Breast epithelium (tissue), 3 donors: Measurements from ENCODE around the gene CMC4.

ENCODE experiments used
- CTCF ChIP-seq, 3 donors: fragments of 450-650 bp; IDR thresholded peaks; one replicate each; pipeline ENCODE4 v1.5.1; 2016 to 2017; ENCODE audit warnings: antibody characterized with exemption in 3 of 3, mild to moderate bottlenecking in 3 of 3, moderate library complexity in 3 of 3
- POLR2A ChIP-seq: fragments of 450-650 bp; IDR thresholded peaks from one replicate; pipeline ENCODE4 v1.6.1; 2016; ENCODE audit warnings: antibody characterized with exemption, mild to moderate bottlenecking, moderate library complexity

GRCh38 chrX:155053656-155054055 is 17.3 kb downstream of the CMC4 start:
- no peak for TF ChIP-seq CTCF (IDR thresholded peaks at IDR 0.05)
- TF ChIP-seq POLR2A, result no peak
